H1 (cell line): Measurements from ENCODE around the gene DLG1. TPM values are rescaled to one million over a fixed set of nuclear protein-coding genes. Genes with fewer than 3 reads are reported as not detected.

Experiments used
- CBX5 ChIP-seq: fragments of 300-800, 300-1000 bp; sonication (generic); IDR thresholded peaks from 2 replicates; pipeline ENCODE4 v1.7.1; 2016; ENCODE audit warnings: antibody characterized with exemption, low read length, low read depth
- CBX8 ChIP-seq: fragments of 300-800, 300-1000 bp; sonication (generic); IDR thresholded peaks from 2 replicates; pipeline ENCODE4 v1.7.1; 2016; ENCODE audit warnings: low read depth, low read length, borderline replicate concordance
- CEBPB ChIP-seq: IDR thresholded peaks from 2 replicates; pipeline ENCODE4 v1.6.1; 2012; ENCODE audit warnings: low read depth, low read length
- CHD2 ChIP-seq: IDR thresholded peaks from 2 replicates; pipeline ENCODE4 v1.6.1; 2012; ENCODE audit warnings: low read length, improper control_type of control experiment
- CREB1 ChIP-seq: IDR thresholded peaks from 2 replicates; pipeline ENCODE4 v1.6.1; 2012; ENCODE audit warnings: inconsistent platforms
- CTBP2 ChIP-seq: IDR thresholded peaks from 2 replicates; pipeline ENCODE4 v1.7.0; 2011; ENCODE audit warnings: borderline replicate concordance, mild to moderate bottlenecking, moderate library complexity, mixed read lengths, low read length; ENCODE audit not compliant: insufficient read depth, insufficient read length
- EZH2 ChIP-seq: fragments of 200-600 bp; sonication (generic); IDR thresholded peaks from 2 replicates; pipeline ENCODE4 v1.7.1; 2012; ENCODE audit warnings: low read depth, mild to moderate bottlenecking, moderate library complexity, low read length, inconsistent platforms; ENCODE audit not compliant: severe bottlenecking
- GABPA ChIP-seq: IDR thresholded peaks from 2 replicates; pipeline ENCODE4 v1.6.1; 2011; ENCODE audit warnings: mild to moderate bottlenecking, low read length, moderate library complexity, borderline replicate concordance; ENCODE audit not compliant: insufficient read depth
- HDAC6 ChIP-seq: IDR thresholded peaks from one replicate; pipeline ENCODE4 v1.7.1; 2012; ENCODE audit warnings: low read depth, mild to moderate bottlenecking, inconsistent platforms, low read length, moderate library complexity
- JUND ChIP-seq: IDR thresholded peaks from 2 replicates; pipeline ENCODE4 v1.6.1; 2011; ENCODE audit warnings: mild to moderate bottlenecking, improper control_type of control experiment, low read length
- KDM4A ChIP-seq: IDR thresholded peaks from one replicate; pipeline ENCODE4 v1.7.1; 2012; ENCODE audit warnings: low read depth, mild to moderate bottlenecking, moderate library complexity, low read length, inconsistent platforms; ENCODE audit not compliant: severe bottlenecking
- KDM5A ChIP-seq: fragments of 200-600 bp; IDR thresholded peaks from 2 replicates; pipeline ENCODE4 v1.7.1; 2012; ENCODE audit warnings: mild to moderate bottlenecking, low read length, inconsistent platforms, mixed read lengths
- MAFK ChIP-seq: IDR thresholded peaks from 2 replicates; pipeline ENCODE4 v1.6.1; 2012; ENCODE audit warnings: low read depth, mild to moderate bottlenecking, improper control_type of control experiment, low read length
- POU5F1 ChIP-seq: IDR thresholded peaks from 2 replicates; pipeline ENCODE4 v1.6.1; 2011; ENCODE audit warnings: low read depth, mild to moderate bottlenecking, low read length, moderate library complexity
- RFX5 ChIP-seq: IDR thresholded peaks from 2 replicates; pipeline ENCODE4 v1.6.1; 2011; ENCODE audit warnings: low read depth, low read length, improper control_type of control experiment, borderline replicate concordance
- SP1 ChIP-seq: IDR thresholded peaks from 2 replicates; pipeline ENCODE4 v1.6.1; 2011; ENCODE audit warnings: low read depth, low read length
- SP4 ChIP-seq: IDR thresholded peaks from 2 replicates; pipeline ENCODE4 v1.6.1; 2012; ENCODE audit warnings: low read length, inconsistent platforms
- polyA plus RNA-seq, 7 experiments: library from polyadenylated mRNA; depleted of rRNA in 3 of 7; stranded (reverse) in 5 of 7; unstranded in 2 of 7; fragments of >200 nt in 5 of 7; fragments of 200-250 nt in 2 of 7; gene quantifications; 1 replicate in 5 of 7; 2 replicates in 1 of 7; 4 replicates in 1 of 7; pipeline versions ENCODE4 v1.2.1 to v1.2.3, GENCODE V29; 2011 to 2013; ENCODE audit warnings: missing spikeins in 2 of 7, mixed read lengths in 2 of 7
- total RNA-seq: library from RNA; stranded (reverse); fragmentation: NEBNext Ultra II Directional; extraction: Animal tissue kit (Norgen Biotek cat#: 25700); gene quantifications from 2 replicates; pipeline ENCODE4 v1.2.1, GENCODE V29; 2021
- TF ChIP-seq, protein P1 (sequence below): IDR thresholded peaks from 2 replicates; pipeline ENCODE4 v1.6.1; 2012; ENCODE audit warnings: inconsistent platforms
- TF ChIP-seq, protein P2 (sequence below): IDR thresholded peaks from 2 replicates; pipeline ENCODE4 v1.6.1; 2011; ENCODE audit warnings: low read length, improper control_type of control experiment
- TF ChIP-seq, protein P3 (sequence below): IDR thresholded peaks from 2 replicates; pipeline ENCODE4 v1.6.1; 2011; ENCODE audit warnings: low read depth, mild to moderate bottlenecking, low read length; ENCODE audit not compliant: insufficient read depth

Gene DLG1
- total and polyA plus RNA-seq, 2 of the 8 experiments (the other 6 are each of a cell fraction or from before 2014, with no cell fraction given), result 13.4 to 78.8 TPM

DNA sequence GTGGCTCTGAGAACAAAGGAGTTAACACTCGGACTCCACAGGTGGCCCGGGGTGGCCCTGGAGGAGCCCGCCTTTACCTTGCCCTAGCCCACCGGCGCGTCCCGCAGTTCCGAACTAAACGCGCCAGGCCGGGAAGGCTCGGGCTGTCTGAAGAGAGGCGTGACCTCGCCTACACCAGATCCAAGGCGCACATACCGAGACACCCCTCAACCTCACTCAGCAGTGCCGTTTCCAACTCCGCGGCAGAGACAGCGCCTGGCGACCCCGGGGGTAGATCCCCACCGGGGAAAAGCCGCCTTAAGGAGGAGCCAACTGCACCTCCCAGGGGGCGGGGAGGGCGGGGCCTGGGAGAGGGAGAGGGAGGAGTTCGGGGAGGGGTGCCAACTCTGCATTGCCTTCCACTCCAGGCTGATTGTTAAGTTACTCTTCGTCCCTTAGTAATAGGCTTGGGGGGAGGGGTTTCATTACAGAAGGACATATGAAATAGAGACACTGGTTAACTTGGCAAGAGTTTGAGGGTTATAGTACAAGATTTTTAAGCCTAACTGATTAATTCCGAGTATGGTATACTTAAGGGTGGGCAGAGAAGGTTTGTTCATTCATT, at the start of gene DLG1 (continued):
- TF ChIP-seq KDM4A (peak; percentile 35), JUND (no peak), SP1 (no peak), MAFK (no peak), HDAC6 (no peak), EZH2 (no peak), CEBPB (no peak), KDM5A (no peak), CBX8 (no peak), POU5F1 (no peak), CTBP2 (no peak), GABPA (no peak), SP4 (no peak), CREB1 (peak; percentile 8; the same call in 1 of the 2 replicates), CBX5 (no peak), CHD2 (no peak), RFX5 (no peak)
- TF ChIP-seq, protein P1, sequence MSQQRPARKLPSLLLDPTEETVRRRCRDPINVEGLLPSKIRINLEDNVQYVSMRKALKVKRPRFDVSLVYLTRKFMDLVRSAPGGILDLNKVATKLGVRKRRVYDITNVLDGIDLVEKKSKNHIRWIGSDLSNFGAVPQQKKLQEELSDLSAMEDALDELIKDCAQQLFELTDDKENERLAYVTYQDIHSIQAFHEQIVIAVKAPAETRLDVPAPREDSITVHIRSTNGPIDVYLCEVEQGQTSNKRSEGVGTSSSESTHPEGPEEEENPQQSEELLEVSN, result no peak; the same call in 1 of the 2 replicates
- TF ChIP-seq, protein P2, sequence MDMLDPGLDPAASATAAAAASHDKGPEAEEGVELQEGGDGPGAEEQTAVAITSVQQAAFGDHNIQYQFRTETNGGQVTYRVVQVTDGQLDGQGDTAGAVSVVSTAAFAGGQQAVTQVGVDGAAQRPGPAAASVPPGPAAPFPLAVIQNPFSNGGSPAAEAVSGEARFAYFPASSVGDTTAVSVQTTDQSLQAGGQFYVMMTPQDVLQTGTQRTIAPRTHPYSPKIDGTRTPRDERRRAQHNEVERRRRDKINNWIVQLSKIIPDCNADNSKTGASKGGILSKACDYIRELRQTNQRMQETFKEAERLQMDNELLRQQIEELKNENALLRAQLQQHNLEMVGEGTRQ, result no peak
- TF ChIP-seq, protein P3, sequence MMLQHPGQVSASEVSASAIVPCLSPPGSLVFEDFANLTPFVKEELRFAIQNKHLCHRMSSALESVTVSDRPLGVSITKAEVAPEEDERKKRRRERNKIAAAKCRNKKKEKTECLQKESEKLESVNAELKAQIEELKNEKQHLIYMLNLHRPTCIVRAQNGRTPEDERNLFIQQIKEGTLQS, result no peak
- TF ChIP-seq, all 59 proteins: peak for 9
